ENCODE results near the gene WIPF1. TPM values are rescaled to one million over a fixed set of nuclear protein-coding genes. Genes with fewer than 3 reads are reported as not detected.

Gene WIPF1
- total and polyA plus RNA-seq, 2 of the 13 experiments (the other 11 are each of a cell fraction or from before 2014, with no cell fraction given), result 0.01 TPM; not detected in 1

DNA sequence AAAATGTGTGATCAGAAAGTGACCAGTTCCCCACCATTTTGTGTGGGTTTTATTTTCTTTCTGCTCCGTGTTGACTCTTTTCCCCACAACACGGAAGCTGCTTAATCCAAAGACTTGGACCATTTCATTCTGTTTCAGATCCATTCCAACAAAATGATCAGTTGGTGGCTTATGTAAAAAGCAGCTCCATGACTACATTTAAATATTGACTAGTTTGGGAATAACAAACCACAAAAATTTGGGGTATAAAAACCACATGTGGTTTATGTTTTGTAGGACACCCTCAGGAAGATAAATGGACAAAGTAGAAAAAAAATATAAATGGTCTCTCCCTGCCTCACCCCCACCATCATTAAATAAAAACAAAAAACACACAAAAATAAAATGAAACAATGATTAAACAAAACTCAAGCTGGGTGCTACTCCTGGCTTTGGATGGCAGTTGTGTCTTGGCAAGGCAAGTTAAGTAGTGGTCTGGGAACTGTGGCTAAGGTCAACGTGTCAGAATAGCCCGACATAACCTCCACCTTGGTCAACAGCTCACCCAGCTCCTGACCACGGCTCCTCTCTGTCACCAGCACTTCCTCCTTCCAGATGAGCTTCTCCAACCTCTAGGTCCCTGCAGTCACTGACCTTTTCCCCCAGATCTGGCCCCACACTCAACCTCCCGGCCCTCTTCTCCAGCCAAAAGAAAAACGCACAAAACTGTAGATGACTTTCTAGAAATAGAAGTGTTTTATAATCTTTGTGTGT, 12.8 kb upstream of the WIPF1 start (continued):
- TF ChIP-seq, protein P1, sequence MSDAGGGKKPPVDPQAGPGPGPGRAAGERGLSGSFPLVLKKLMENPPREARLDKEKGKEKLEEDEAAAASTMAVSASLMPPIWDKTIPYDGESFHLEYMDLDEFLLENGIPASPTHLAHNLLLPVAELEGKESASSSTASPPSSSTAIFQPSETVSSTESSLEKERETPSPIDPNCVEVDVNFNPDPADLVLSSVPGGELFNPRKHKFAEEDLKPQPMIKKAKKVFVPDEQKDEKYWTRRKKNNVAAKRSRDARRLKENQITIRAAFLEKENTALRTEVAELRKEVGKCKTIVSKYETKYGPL (CRISPR knock-in tag; IDR thresholded peaks at IDR 0.05), result no peak
- no peak for TF ChIP-seq ATF3 (CRISPR knock-in tag; IDR thresholded peaks at IDR 0.05)
- TF ChIP-seq, protein P2, sequence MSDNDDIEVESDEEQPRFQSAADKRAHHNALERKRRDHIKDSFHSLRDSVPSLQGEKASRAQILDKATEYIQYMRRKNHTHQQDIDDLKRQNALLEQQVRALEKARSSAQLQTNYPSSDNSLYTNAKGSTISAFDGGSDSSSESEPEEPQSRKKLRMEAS (IDR thresholded peaks at IDR 0.05), result no peak

GRCh38 chr2:174609261-174609660, 11.7 kb upstream of the WIPF1 start:
- Histone ChIP-seq H3K79me2 (ENCODE audit: insufficient read depth, low read length) (no peaks in the 10 kb centered on the region), H3K9ac (ENCODE audit: insufficient read depth, low read depth, low read length) (no peak overlapping the region), H2AFZ (ENCODE audit: low read length) (no peak overlapping the region), H3K9me3 (ENCODE audit: low read length) (no peaks in the 10 kb centered on the region), H3K4me3 (replicated peaks in 1 of 3; ENCODE audit: insufficient read depth in 1 of 3, low read depth in 2 of 3, low read length in 3 of 3) (no peak overlapping the region), H3K36me3 (replicated peaks in 1 of 2; ENCODE audit: control insufficient read depth in 1 of 2, insufficient read depth in 2 of 2, low read length in 2 of 2) (no peaks in the 10 kb centered on the region), H3K4me1 (ENCODE audit: insufficient read depth, low read length) (0 out of 2 replicates have a peak, but pooled peaks cover 8% of the 10 kb centered on the region), H3K27ac (ENCODE audit: extremely low read length, insufficient read depth, low read length) (no peak overlapping the region), H3K4me2 (ENCODE audit: low read depth, low read length) (no peak overlapping the region), H4K20me1 (ENCODE audit: insufficient read depth, low read length) (no peaks in the 10 kb centered on the region), H3K27me3 (ENCODE audit: control insufficient read depth in 1 of 2, insufficient read depth in 2 of 2, low read length in 2 of 2) (peaks cover 0 to 18% of the 10 kb centered on the region in 2 experiments; a peak in 2 of 5 replicates)
- DNase-seq (ENCODE audit: low spot score), result no peak
- no peak for FAIRE-seq
- 65% methylated on average over 4 of the region's 4 CpGs for WGBS (ENCODE audit: low lambda C conversion rate)
- POLR2A ChIA-PET, result no interaction called here
- CTCF ChIA-PET (ENCODE audit: low intra/inter-chr PET ratio, low total read pairs), result no interaction called here
- no peak for ATAC-seq
- in situ Hi-C loops (cut with HindIII; ENCODE audit: extremely low pct_ligation_motif_present, low pct_unique_long_range_greater_than_20kb), result no loop called here
- BruUV-seq (replicated peaks), result no TSS peak
- intact Hi-C loops (cut with micrococcal nuclease; ENCODE audit: unreplicated experiment), result no loop called here
- TF ChIP-seq FOXP4 (CRISPR knock-in tag; IDR thresholded peaks at IDR 0.05), result no peak
- TF ChIP-seq, protein P3, sequence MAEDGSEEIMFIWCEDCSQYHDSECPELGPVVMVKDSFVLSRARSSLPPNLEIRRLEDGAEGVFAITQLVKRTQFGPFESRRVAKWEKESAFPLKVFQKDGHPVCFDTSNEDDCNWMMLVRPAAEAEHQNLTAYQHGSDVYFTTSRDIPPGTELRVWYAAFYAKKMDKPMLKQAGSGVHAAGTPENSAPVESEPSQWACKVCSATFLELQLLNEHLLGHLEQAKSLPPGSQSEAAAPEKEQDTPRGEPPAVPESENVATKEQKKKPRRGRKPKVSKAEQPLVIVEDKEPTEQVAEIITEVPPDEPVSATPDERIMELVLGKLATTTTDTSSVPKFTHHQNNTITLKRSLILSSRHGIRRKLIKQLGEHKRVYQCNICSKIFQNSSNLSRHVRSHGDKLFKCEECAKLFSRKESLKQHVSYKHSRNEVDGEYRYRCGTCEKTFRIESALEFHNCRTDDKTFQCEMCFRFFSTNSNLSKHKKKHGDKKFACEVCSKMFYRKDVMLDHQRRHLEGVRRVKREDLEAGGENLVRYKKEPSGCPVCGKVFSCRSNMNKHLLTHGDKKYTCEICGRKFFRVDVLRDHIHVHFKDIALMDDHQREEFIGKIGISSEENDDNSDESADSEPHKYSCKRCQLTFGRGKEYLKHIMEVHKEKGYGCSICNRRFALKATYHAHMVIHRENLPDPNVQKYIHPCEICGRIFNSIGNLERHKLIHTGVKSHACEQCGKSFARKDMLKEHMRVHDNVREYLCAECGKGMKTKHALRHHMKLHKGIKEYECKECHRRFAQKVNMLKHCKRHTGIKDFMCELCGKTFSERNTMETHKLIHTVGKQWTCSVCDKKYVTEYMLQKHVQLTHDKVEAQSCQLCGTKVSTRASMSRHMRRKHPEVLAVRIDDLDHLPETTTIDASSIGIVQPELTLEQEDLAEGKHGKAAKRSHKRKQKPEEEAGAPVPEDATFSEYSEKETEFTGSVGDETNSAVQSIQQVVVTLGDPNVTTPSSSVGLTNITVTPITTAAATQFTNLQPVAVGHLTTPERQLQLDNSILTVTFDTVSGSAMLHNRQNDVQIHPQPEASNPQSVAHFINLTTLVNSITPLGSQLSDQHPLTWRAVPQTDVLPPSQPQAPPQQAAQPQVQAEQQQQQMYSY (CRISPR knock-in tag; IDR thresholded peaks at IDR 0.05), result no peak
- no peak for TF ChIP-seq ZNF556 (CRISPR knock-in tag; IDR thresholded peaks at IDR 0.05; ENCODE audit: borderline replicate concordance)
- TF ChIP-seq ZNF710 (CRISPR knock-in tag; IDR thresholded peaks at IDR 0.05; ENCODE audit: borderline replicate concordance), result no peak
- TF ChIP-seq ZNF644 (CRISPR knock-in tag; IDR thresholded peaks at IDR 0.05; ENCODE audit: low read depth), result no peak
- TF ChIP-seq GABPB1 (CRISPR knock-in tag; IDR thresholded peaks at IDR 0.05), result no peak
- no peak for TF ChIP-seq REL (CRISPR knock-in tag; conservative IDR thresholded peaks at IDR 0.05)
- no peak for TF ChIP-seq SP2 (CRISPR knock-in tag; IDR thresholded peaks at IDR 0.05)
- no peak for TF ChIP-seq ATF7-NPFF (CRISPR knock-in tag; IDR thresholded peaks at IDR 0.05; ENCODE audit: low read depth)
- no peak for TF ChIP-seq POLR2G (IDR thresholded peaks at IDR 0.05; ENCODE audit: low read depth, low read length)
